ENCODE results near the gene ARG2.

Gene ARG2

GRCh38 chr14:67572608-67573007, 47.1 kb upstream of the ARG2 start:
- Histone ChIP-seq H3K14ac (ENCODE audit: low read length) (no peak overlapping the region), H4K8ac (ENCODE audit: low read depth, low read length) (no peak overlapping the region), H3K23ac (ENCODE audit: low read length) (no peak overlapping the region), H3K36me3 (ENCODE audit: control insufficient read depth in 1 of 2, insufficient read depth in 2 of 2, low read length in 2 of 2) (peaks cover 2 to 3% of the 10 kb centered on the region in 2 experiments), H3K4me3 (ENCODE audit: low read depth, low read length) (no peak overlapping the region), H2AK5ac (ENCODE audit: low read length) (no peak overlapping the region), H3K4me2 (ENCODE audit: low read length) (no peak overlapping the region), H3K4me1 (ENCODE audit: control insufficient read depth in 1 of 2, insufficient read depth in 2 of 2, low read length in 2 of 2) (no peaks in the 10 kb centered on the region), H3K9ac (ENCODE audit: low read length) (no peak overlapping the region), H3K9me3 (ENCODE audit: insufficient read depth, low read depth, low read length) (peaks cover 3% of the 10 kb centered on the region), H3K79me2 (ENCODE audit: control insufficient read depth, insufficient read depth, low read length, poor library complexity) (no peaks in the 10 kb centered on the region), H4K91ac (ENCODE audit: low read depth, low read length) (no peak overlapping the region), H3K79me1 (ENCODE audit: low read length) (no peaks in the 10 kb centered on the region), H3K4ac (ENCODE audit: low read depth, low read length) (no peak overlapping the region), H3K27ac (ENCODE audit: low read depth, low read length) (no peak overlapping the region), H2AFZ (ENCODE audit: insufficient read depth, low read length, poor library complexity) (no peak overlapping the region), H2BK120ac (ENCODE audit: insufficient read depth, low read length, poor library complexity) (no peak overlapping the region), H4K12ac (ENCODE audit: low read depth, low read length) (no peak overlapping the region), H2BK12ac (ENCODE audit: low read length) (no peak overlapping the region), H3K18ac (ENCODE audit: low read length) (no peak overlapping the region), H2BK5ac (ENCODE audit: low read depth, low read length, poor library complexity) (no peak overlapping the region), H3K27me3 (ENCODE audit: insufficient read depth, low read length) (no peaks in the 10 kb centered on the region)
- WGBS (ENCODE audit: extremely low coverage, insufficient coverage, insufficient read length): no CpG with 5 or more reads among the region's 5 CpGs
- DNase-seq: no peak

- Histone ChIP-seq H3K79me2 (ENCODE audit: control insufficient read depth, insufficient read depth, low read length, poor library complexity) (no peaks in the 10 kb centered on the region), H3K4me3 (ENCODE audit: low read depth, low read length) (no peak overlapping the region), H4K91ac (ENCODE audit: low read depth, low read length) (no peak overlapping the region), H3K27ac (ENCODE audit: low read depth, low read length) (no peak overlapping the region), H3K9ac (ENCODE audit: low read length) (no peak overlapping the region), H4K8ac (ENCODE audit: low read depth, low read length) (no peak overlapping the region), H2AK5ac (ENCODE audit: low read length) (no peak overlapping the region), H4K12ac (ENCODE audit: low read depth, low read length) (no peak overlapping the region), H2BK12ac (ENCODE audit: low read length) (no peak overlapping the region), H3K9me3 (ENCODE audit: insufficient read depth, low read depth, low read length) (peaks cover 3% of the 10 kb centered on the region), H3K14ac (ENCODE audit: low read length) (no peak overlapping the region), H3K4me2 (ENCODE audit: low read length) (no peak overlapping the region), H3K27me3 (ENCODE audit: insufficient read depth, low read length) (no peaks in the 10 kb centered on the region), H2AFZ (ENCODE audit: insufficient read depth, low read length, poor library complexity) (no peak overlapping the region), H3K4ac (ENCODE audit: low read depth, low read length) (no peak overlapping the region), H3K23ac (ENCODE audit: low read length) (no peak overlapping the region), H3K36me3 (ENCODE audit: control insufficient read depth in 1 of 2, insufficient read depth in 2 of 2, low read length in 2 of 2) (peaks cover 2 to 5% of the 10 kb centered on the region in 2 experiments), H3K18ac (ENCODE audit: low read length) (no peak overlapping the region), H3K79me1 (ENCODE audit: low read length) (no peaks in the 10 kb centered on the region), H3K4me1 (ENCODE audit: control insufficient read depth in 1 of 2, insufficient read depth in 2 of 2, low read length in 2 of 2) (no peaks in the 10 kb centered on the region), H2BK5ac (ENCODE audit: low read depth, low read length, poor library complexity) (no peak overlapping the region), H2BK120ac (ENCODE audit: insufficient read depth, low read length, poor library complexity) (no peak overlapping the region)
- no CpG with 5 or more reads among the region's 15 CpGs for WGBS (ENCODE audit: extremely low coverage, insufficient coverage, insufficient read length)
- no peak for DNase-seq
These were observed 46.3 kb upstream of the ARG2 start for GRCh38 chr14:67573228-67574010.

GRCh38 chr14:67574156-67574555, 45.6 kb upstream of the ARG2 start:
- no peaks in the 10 kb centered on the region for H3K27me3 ChIP-seq (ENCODE audit: insufficient read depth, low read length)
- no peaks in the 10 kb centered on the region for H3K4me1 ChIP-seq (ENCODE audit: control insufficient read depth in 1 of 2, insufficient read depth in 2 of 2, low read length in 2 of 2)
- no peak overlapping the region for H3K27ac ChIP-seq (ENCODE audit: low read depth, low read length)
- no peak overlapping the region for H3K4me3 ChIP-seq (ENCODE audit: low read depth, low read length)
- H3K79me1 ChIP-seq (ENCODE audit: low read length): no peaks in the 10 kb centered on the region
- no peak overlapping the region for H4K91ac ChIP-seq (ENCODE audit: low read depth, low read length)
- no peaks in the 10 kb centered on the region for H3K79me2 ChIP-seq (ENCODE audit: control insufficient read depth, insufficient read depth, low read length, poor library complexity)
- WGBS (ENCODE audit: extremely low coverage, insufficient coverage, insufficient read length): no CpG with 5 or more reads among the region's 14 CpGs
- no peak for DNase-seq
- no peak overlapping the region for H3K18ac ChIP-seq (ENCODE audit: low read length)
- H3K36me3 ChIP-seq (ENCODE audit: control insufficient read depth in 1 of 2, insufficient read depth in 2 of 2, low read length in 2 of 2): peaks cover 2 to 8% of the 10 kb centered on the region in 2 experiments
- peaks cover 3% of the 10 kb centered on the region for H3K9me3 ChIP-seq (ENCODE audit: insufficient read depth, low read depth, low read length)
- no peak overlapping the region for H3K4me2 ChIP-seq (ENCODE audit: low read length)
- no peak overlapping the region for H2BK5ac ChIP-seq (ENCODE audit: low read depth, low read length, poor library complexity)
- no peak overlapping the region for H2BK12ac ChIP-seq (ENCODE audit: low read length)
- H2AFZ ChIP-seq (ENCODE audit: insufficient read depth, low read length, poor library complexity): no peak overlapping the region
- H2BK120ac ChIP-seq (ENCODE audit: insufficient read depth, low read length, poor library complexity): no peak overlapping the region
- no peak overlapping the region for H3K23ac ChIP-seq (ENCODE audit: low read length)
- H2AK5ac ChIP-seq (ENCODE audit: low read length): no peak overlapping the region
- H3K4ac ChIP-seq (ENCODE audit: low read depth, low read length): no peak overlapping the region
- H4K12ac ChIP-seq (ENCODE audit: low read depth, low read length): no peak overlapping the region
- no peak overlapping the region for H4K8ac ChIP-seq (ENCODE audit: low read depth, low read length)
- H3K14ac ChIP-seq (ENCODE audit: low read length): no peak overlapping the region
- no peak overlapping the region for H3K9ac ChIP-seq (ENCODE audit: low read length)

- Histone ChIP-seq H3K18ac (ENCODE audit: low read length) (no peak overlapping the region), H2AFZ (ENCODE audit: insufficient read depth, low read length, poor library complexity) (no peak overlapping the region), H4K91ac (ENCODE audit: low read depth, low read length) (no peak overlapping the region), H3K9ac (ENCODE audit: low read length) (no peak overlapping the region), H3K36me3 (ENCODE audit: control insufficient read depth in 1 of 2, insufficient read depth in 2 of 2, low read length in 2 of 2) (peaks cover 5 to 10% of the 10 kb centered on the region in 2 experiments), H3K79me1 (ENCODE audit: low read length) (no peaks in the 10 kb centered on the region), H3K4me1 (ENCODE audit: control insufficient read depth in 1 of 2, insufficient read depth in 2 of 2, low read length in 2 of 2) (no peaks in the 10 kb centered on the region), H3K4ac (ENCODE audit: low read depth, low read length) (no peak overlapping the region), H4K8ac (ENCODE audit: low read depth, low read length) (no peak overlapping the region), H3K79me2 (ENCODE audit: control insufficient read depth, insufficient read depth, low read length, poor library complexity) (no peaks in the 10 kb centered on the region), H2BK5ac (ENCODE audit: low read depth, low read length, poor library complexity) (no peak overlapping the region), H3K27ac (ENCODE audit: low read depth, low read length) (no peak overlapping the region), H3K4me2 (ENCODE audit: low read length) (no peak overlapping the region), H2AK5ac (ENCODE audit: low read length) (no peak overlapping the region), H3K4me3 (ENCODE audit: low read depth, low read length) (no peak overlapping the region), H3K9me3 (ENCODE audit: insufficient read depth, low read depth, low read length) (peaks cover 2% of the 10 kb centered on the region), H3K27me3 (ENCODE audit: insufficient read depth, low read length) (no peaks in the 10 kb centered on the region), H3K14ac (ENCODE audit: low read length) (no peak overlapping the region), H4K12ac (ENCODE audit: low read depth, low read length) (no peak overlapping the region), H2BK12ac (ENCODE audit: low read length) (no peak overlapping the region), H2BK120ac (ENCODE audit: insufficient read depth, low read length, poor library complexity) (no peak overlapping the region), H3K23ac (ENCODE audit: low read length) (no peak overlapping the region)
- DNase-seq: no peak
- WGBS (ENCODE audit: extremely low coverage, insufficient coverage, insufficient read length): no CpG with 5 or more reads among the region's 7 CpGs
These were observed 44.9 kb upstream of the ARG2 start for GRCh38 chr14:67574806-67575205.
